Measurements from ENCODE around the gene MMEL1. TPM values are rescaled to one million over a fixed set of nuclear protein-coding genes. Genes with fewer than 3 reads are reported as not detected.

The MMEL1 gene
- total and polyA plus RNA-seq, 2 donors (not counting 1 experiment from before 2014, with no cell fraction given): not detected

DNA sequence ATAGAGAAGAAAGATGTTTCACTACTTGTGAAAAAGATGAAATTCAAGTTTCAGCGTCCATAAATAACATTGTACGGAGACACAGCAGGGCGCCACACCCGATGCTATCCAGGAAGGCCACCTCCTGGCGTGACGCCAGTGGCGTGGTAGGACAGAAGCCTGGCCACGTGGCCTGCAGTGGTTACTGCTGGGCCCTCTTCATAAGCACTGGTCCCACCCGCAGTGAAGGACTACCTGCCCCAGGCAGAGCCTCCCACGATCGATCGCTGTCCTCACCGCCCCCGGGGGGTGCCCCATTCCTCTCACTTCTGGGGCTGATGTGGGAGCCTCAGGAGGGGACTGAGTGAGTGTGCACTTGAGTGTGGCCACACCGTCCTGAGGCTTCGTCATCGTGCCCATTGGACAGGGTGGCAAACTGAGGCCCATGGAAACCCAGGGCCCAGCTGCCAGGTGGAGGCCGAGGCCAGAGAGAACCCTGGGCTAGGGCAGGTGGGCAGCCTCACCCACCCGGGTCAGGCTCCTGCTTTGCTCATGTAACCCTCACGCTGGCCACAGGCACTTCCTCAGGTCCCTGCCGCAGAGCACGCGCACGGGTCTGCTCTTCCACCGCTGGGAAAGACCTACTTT is 91.1 kb downstream of the MMEL1 start:
- no peak overlapping the region for H2AFZ ChIP-seq (ENCODE audit: insufficient read depth, low read depth, low read length, poor library complexity, severe bottlenecking)
- H3K36me3 ChIP-seq (replicated peaks in 1 of 2; ENCODE audit: control extremely low read depth in 1 of 2, control insufficient read depth in 1 of 2, extremely low read depth in 1 of 2, insufficient read depth in 2 of 2, low read length in 1 of 2): no peaks in the 10 kb centered on the region
- peaks cover 6% of the 10 kb centered on the region for H3K27me3 Mint-ChIP-seq
- CTCF ChIA-PET: no interaction called here
- H3K4me1 ChIP-seq (ENCODE audit: control insufficient read depth in 2 of 2, insufficient read depth in 2 of 2, low read length in 2 of 2): peaks cover 4 to 11% of the 10 kb centered on the region in 2 donors
- 83% methylated on average over 25 of the region's 25 CpGs for WGBS (ENCODE audit: insufficient coverage)
- peaks cover 5% of the 10 kb centered on the region for H4K20me1 ChIP-seq (ENCODE audit: control insufficient read depth, insufficient read depth, low read length, poor library complexity, severe bottlenecking)
- peak; percentile 27 for DNase-seq
- peaks cover 0 to 5% (median 0%) of the 10 kb centered on the region in 3 donors for H3K9me3 ChIP-seq (ENCODE audit: control extremely low read depth in 1 of 3, control insufficient read depth in 2 of 3, insufficient read depth in 1 of 3, low read length in 2 of 3)
- H3K27ac Mint-ChIP-seq: peak overlapping the region; percentile 26
- H3K4me3 ChIP-seq (ENCODE audit: control extremely low read depth in 1 of 5, extremely low read depth in 1 of 5, insufficient read depth in 1 of 5, low read depth in 2 of 5, low read length in 4 of 5): no peak overlapping the region
- H3K9ac ChIP-seq (ENCODE audit: low read length): no peak overlapping the region
- peaks cover 0 to 29% (median 4%) of the 10 kb centered on the region in 4 experiments for H3K27me3 ChIP-seq (replicated peaks in 1 of 4; ENCODE audit: control extremely low read depth in 1 of 4, control insufficient read depth in 3 of 4, insufficient read depth in 4 of 4, low read length in 3 of 4)
- H3K79me2 ChIP-seq (ENCODE audit: control insufficient read depth, insufficient read depth, low read length): no peaks in the 10 kb centered on the region
- POLR2A ChIA-PET: no interaction called here
- intact Hi-C loops (cut with micrococcal nuclease): no loop called here
- no peak for ATAC-seq (ENCODE audit: low read depth)
- no peak overlapping the region for H3K27ac ChIP-seq (ENCODE audit: low read length in 2 of 2)
- TF ChIP-seq, protein P1, sequence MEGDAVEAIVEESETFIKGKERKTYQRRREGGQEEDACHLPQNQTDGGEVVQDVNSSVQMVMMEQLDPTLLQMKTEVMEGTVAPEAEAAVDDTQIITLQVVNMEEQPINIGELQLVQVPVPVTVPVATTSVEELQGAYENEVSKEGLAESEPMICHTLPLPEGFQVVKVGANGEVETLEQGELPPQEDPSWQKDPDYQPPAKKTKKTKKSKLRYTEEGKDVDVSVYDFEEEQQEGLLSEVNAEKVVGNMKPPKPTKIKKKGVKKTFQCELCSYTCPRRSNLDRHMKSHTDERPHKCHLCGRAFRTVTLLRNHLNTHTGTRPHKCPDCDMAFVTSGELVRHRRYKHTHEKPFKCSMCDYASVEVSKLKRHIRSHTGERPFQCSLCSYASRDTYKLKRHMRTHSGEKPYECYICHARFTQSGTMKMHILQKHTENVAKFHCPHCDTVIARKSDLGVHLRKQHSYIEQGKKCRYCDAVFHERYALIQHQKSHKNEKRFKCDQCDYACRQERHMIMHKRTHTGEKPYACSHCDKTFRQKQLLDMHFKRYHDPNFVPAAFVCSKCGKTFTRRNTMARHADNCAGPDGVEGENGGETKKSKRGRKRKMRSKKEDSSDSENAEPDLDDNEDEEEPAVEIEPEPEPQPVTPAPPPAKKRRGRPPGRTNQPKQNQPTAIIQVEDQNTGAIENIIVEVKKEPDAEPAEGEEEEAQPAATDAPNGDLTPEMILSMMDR (IDR thresholded peaks at IDR 0.05): no peak
- TF ChIP-seq EZH2 (IDR thresholded peaks at IDR 0.05; ENCODE audit: borderline replicate concordance, insufficient read depth, low read depth, low read length, poor library complexity, severe bottlenecking): no peak
- H3K9me3 Mint-ChIP-seq (ENCODE audit: insufficient read depth): no peaks in the 10 kb centered on the region
- H3K4me2 ChIP-seq (replicated peaks; ENCODE audit: low read depth, low read length, poor library complexity, severe bottlenecking): no peak overlapping the region
- H3K4me3 Mint-ChIP-seq: no peak overlapping the region
- peaks cover 2% of the 10 kb centered on the region for H3K4me1 Mint-ChIP-seq

DNA sequence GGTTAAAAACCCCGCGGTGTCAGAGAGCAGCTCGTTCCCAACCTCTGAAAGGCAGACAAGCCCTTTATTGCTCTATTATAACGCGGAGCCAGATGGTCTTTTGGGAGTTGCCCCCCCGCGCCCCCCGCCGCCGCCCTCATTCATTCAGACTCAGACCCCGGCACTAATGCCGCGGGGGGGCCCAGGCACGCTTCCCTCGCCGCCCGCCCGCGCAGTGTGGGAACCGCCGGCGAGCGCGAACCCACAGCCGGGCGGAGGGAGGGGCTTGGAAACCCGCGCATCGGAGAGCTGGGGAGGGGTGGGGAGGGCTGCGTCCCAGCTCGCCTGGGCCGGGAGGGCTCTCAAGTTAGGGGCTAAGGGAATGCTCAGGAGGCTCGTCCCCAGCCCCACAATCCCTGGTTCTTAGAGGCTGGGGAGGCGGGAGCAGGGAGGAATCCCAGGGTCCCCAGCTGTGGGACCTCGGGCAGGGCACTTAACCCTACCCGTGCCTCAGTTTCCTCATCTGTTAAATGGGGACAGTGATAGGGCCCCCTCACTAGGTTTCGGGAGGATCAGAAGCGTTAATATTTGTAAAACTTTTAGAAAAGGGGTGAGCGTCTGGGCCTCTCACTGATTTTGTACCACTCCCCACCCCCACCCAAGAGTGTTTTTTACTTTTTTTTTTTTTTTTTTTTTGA is 91.9 kb downstream of the MMEL1 start:
- no peak overlapping the region for H3K4me3 Mint-ChIP-seq
- Histone ChIP-seq H3K4me1 (ENCODE audit: control insufficient read depth in 2 of 2, insufficient read depth in 2 of 2, low read length in 2 of 2) (peaks cover 4 to 11% of the 10 kb centered on the region in 2 donors), H3K9ac (ENCODE audit: low read length) (no peak overlapping the region), H3K79me2 (ENCODE audit: control insufficient read depth, insufficient read depth, low read length) (no peaks in the 10 kb centered on the region), H3K36me3 (replicated peaks in 1 of 2; ENCODE audit: control extremely low read depth in 1 of 2, control insufficient read depth in 1 of 2, extremely low read depth in 1 of 2, insufficient read depth in 2 of 2, low read length in 1 of 2) (no peaks in the 10 kb centered on the region), H3K27ac (ENCODE audit: low read length in 2 of 2) (no peak overlapping the region), H3K27me3 (replicated peaks in 1 of 4; ENCODE audit: control extremely low read depth in 1 of 4, control insufficient read depth in 3 of 4, insufficient read depth in 4 of 4, low read length in 3 of 4) (peaks cover 0 to 30% (median 4%) of the 10 kb centered on the region in 4 experiments), H3K9me3 (ENCODE audit: control extremely low read depth in 1 of 3, control insufficient read depth in 2 of 3, insufficient read depth in 1 of 3, low read length in 2 of 3) (peaks cover 0 to 5% (median 0%) of the 10 kb centered on the region in 3 donors), H4K20me1 (ENCODE audit: control insufficient read depth, insufficient read depth, low read length, poor library complexity, severe bottlenecking) (no peaks in the 10 kb centered on the region), H3K4me3 (ENCODE audit: control extremely low read depth in 1 of 5, extremely low read depth in 1 of 5, insufficient read depth in 1 of 5, low read depth in 2 of 5, low read length in 4 of 5) (no peak overlapping the region), H2AFZ (ENCODE audit: insufficient read depth, low read depth, low read length, poor library complexity, severe bottlenecking) (no peak overlapping the region), H3K4me2 (replicated peaks; ENCODE audit: low read depth, low read length, poor library complexity, severe bottlenecking) (peak overlapping the region; percentile 19)
- POLR2A ChIA-PET: interaction anchor here (0.6 to 1.0 kb wide), 2 partner anchors 15 to 58 kb away, joined by 3 to 4 read pairs; partner anchors contain the start of gene PANK4
- no peak for TF ChIP-seq EZH2 (IDR thresholded peaks at IDR 0.05; ENCODE audit: borderline replicate concordance, insufficient read depth, low read depth, low read length, poor library complexity, severe bottlenecking)
- TF ChIP-seq, protein P1 (IDR thresholded peaks at IDR 0.05): no peak
- H3K27ac Mint-ChIP-seq: no peak overlapping the region
- ATAC-seq (ENCODE audit: low read depth) (no peak), DNase-seq (peak; percentile 23)
- peaks cover 10% of the 10 kb centered on the region for H3K27me3 Mint-ChIP-seq
- CTCF ChIA-PET: no interaction called here
- peaks cover 2% of the 10 kb centered on the region for H3K4me1 Mint-ChIP-seq
- 7% methylated on average over 30 of the region's 39 CpGs for WGBS (ENCODE audit: insufficient coverage)
- intact Hi-C loops (cut with micrococcal nuclease): no loop called here
- no peaks in the 10 kb centered on the region for H3K9me3 Mint-ChIP-seq (ENCODE audit: insufficient read depth)

Measured in B cell (primary cell).